ENCODE results near the gene GOLGB1.

The GOLGB1 gene

GRCh38 chr3:121642601-121643314, 106.8 kb downstream of the GOLGB1 start:
- peaks cover 71% of the 10 kb centered on the region for H3K36me3 ChIP-seq
- no peak overlapping the region for H3K9ac ChIP-seq
- H3K27me3 ChIP-seq = no peaks in the 10 kb centered on the region
- H3K27ac ChIP-seq = no peak overlapping the region
- H3K4me3 ChIP-seq = no peak overlapping the region
- H3K4me2 ChIP-seq = no peak overlapping the region
- no peak for TF ChIP-seq Cebpa-rat (IDR thresholded peaks at IDR 0.05)
- H3K4me1 ChIP-seq = no peaks in the 10 kb centered on the region
- no peaks in the 10 kb centered on the region for H4K20me1 ChIP-seq
- no peaks in the 10 kb centered on the region for H3K9me3 ChIP-seq

- H4K20me1 ChIP-seq = no peaks in the 10 kb centered on the region
- no peak overlapping the region for H3K27ac ChIP-seq
- no peaks in the 10 kb centered on the region for H3K9me3 ChIP-seq
- no peak overlapping the region for H3K4me3 ChIP-seq
- H3K9ac ChIP-seq = no peak overlapping the region
- H3K4me1 ChIP-seq = no peaks in the 10 kb centered on the region
- TF ChIP-seq Cebpa-rat (IDR thresholded peaks at IDR 0.05) = no peak
- peaks cover 81% of the 10 kb centered on the region for H3K36me3 ChIP-seq
- no peaks in the 10 kb centered on the region for H3K27me3 ChIP-seq
- H3K4me2 ChIP-seq = no peak overlapping the region
These were observed 108.4 kb downstream of the GOLGB1 start for GRCh38 chr3:121641127-121641526.

GRCh38 chr3:121637922-121638321, 111.6 kb downstream of the GOLGB1 start:
- H4K20me1 ChIP-seq = no peaks in the 10 kb centered on the region
- no peak overlapping the region for H3K4me3 ChIP-seq
- H3K4me2 ChIP-seq = no peak overlapping the region
- no peaks in the 10 kb centered on the region for H3K27me3 ChIP-seq
- H3K27ac ChIP-seq = no peak overlapping the region
- H3K36me3 ChIP-seq = peaks cover 87% of the 10 kb centered on the region
- no peaks in the 10 kb centered on the region for H3K4me1 ChIP-seq
- no peak overlapping the region for H3K9ac ChIP-seq
- H3K9me3 ChIP-seq = no peaks in the 10 kb centered on the region
- no peak for TF ChIP-seq Cebpa-rat (IDR thresholded peaks at IDR 0.05)

GRCh38 chr3:121630355-121630754, 119.2 kb downstream of the GOLGB1 start:
- Histone ChIP-seq H3K4me2 (no peak overlapping the region), H3K9me3 (no peaks in the 10 kb centered on the region), H3K36me3 (peaks cover 61% of the 10 kb centered on the region), H3K4me3 (no peak overlapping the region), H4K20me1 (no peaks in the 10 kb centered on the region), H3K27ac (no peak overlapping the region), H3K27me3 (no peaks in the 10 kb centered on the region), H3K4me1 (no peaks in the 10 kb centered on the region), H3K9ac (no peak overlapping the region)
- no peak for TF ChIP-seq Cebpa-rat (IDR thresholded peaks at IDR 0.05)

- Histone ChIP-seq H3K4me3 (no peak overlapping the region), H3K36me3 (peaks cover 53% of the 10 kb centered on the region), H3K27ac (no peak overlapping the region), H3K27me3 (no peaks in the 10 kb centered on the region), H3K4me2 (no peak overlapping the region), H3K4me1 (no peaks in the 10 kb centered on the region), H4K20me1 (no peaks in the 10 kb centered on the region), H3K9me3 (no peaks in the 10 kb centered on the region), H3K9ac (no peak overlapping the region)
- no peak for TF ChIP-seq Cebpa-rat (IDR thresholded peaks at IDR 0.05)
These were observed 119.9 kb downstream of the GOLGB1 start for GRCh38 chr3:121629601-121630000.

GRCh38 chr3:121627622-121628021, 121.9 kb downstream of the GOLGB1 start:
- H3K4me3 ChIP-seq = no peak overlapping the region
- no peaks in the 10 kb centered on the region for H3K27me3 ChIP-seq
- H3K27ac ChIP-seq = no peak overlapping the region
- no peaks in the 10 kb centered on the region for H3K9me3 ChIP-seq
- no peak for TF ChIP-seq Cebpa-rat (IDR thresholded peaks at IDR 0.05)
- H3K4me1 ChIP-seq = no peaks in the 10 kb centered on the region
- H4K20me1 ChIP-seq = no peaks in the 10 kb centered on the region
- H3K36me3 ChIP-seq = peaks cover 34% of the 10 kb centered on the region
- no peak overlapping the region for H3K9ac ChIP-seq
- H3K4me2 ChIP-seq = no peak overlapping the region

GRCh38 chr3:121627211-121627610, 122.3 kb downstream of the GOLGB1 start:
- Histone ChIP-seq H3K4me3 (no peak overlapping the region), H3K4me1 (no peaks in the 10 kb centered on the region), H3K4me2 (no peak overlapping the region), H3K27ac (no peak overlapping the region), H4K20me1 (no peaks in the 10 kb centered on the region), H3K9me3 (no peaks in the 10 kb centered on the region), H3K36me3 (peaks cover 29% of the 10 kb centered on the region), H3K27me3 (no peaks in the 10 kb centered on the region), H3K9ac (no peak overlapping the region)
- no peak for TF ChIP-seq Cebpa-rat (IDR thresholded peaks at IDR 0.05)

GRCh38 chr3:121626495-121626894, 123.0 kb downstream of the GOLGB1 start:
- no peak overlapping the region for H3K4me2 ChIP-seq
- no peak overlapping the region for H3K27ac ChIP-seq
- no peak overlapping the region for H3K4me3 ChIP-seq
- peaks cover 22% of the 10 kb centered on the region for H3K36me3 ChIP-seq
- no peak for TF ChIP-seq Cebpa-rat (IDR thresholded peaks at IDR 0.05)
- H3K27me3 ChIP-seq = no peaks in the 10 kb centered on the region
- no peak overlapping the region for H3K9ac ChIP-seq
- H3K4me1 ChIP-seq = no peaks in the 10 kb centered on the region
- H4K20me1 ChIP-seq = no peaks in the 10 kb centered on the region
- no peaks in the 10 kb centered on the region for H3K9me3 ChIP-seq

- Histone ChIP-seq H3K9ac (no peak overlapping the region), H3K9me3 (no peaks in the 10 kb centered on the region), H3K27me3 (no peaks in the 10 kb centered on the region), H3K27ac (no peak overlapping the region), H4K20me1 (no peaks in the 10 kb centered on the region), H3K4me3 (no peak overlapping the region), H3K36me3 (peaks cover 3% of the 10 kb centered on the region), H3K4me2 (no peak overlapping the region), H3K4me1 (no peaks in the 10 kb centered on the region)
- no peak for TF ChIP-seq Cebpa-rat (IDR thresholded peaks at IDR 0.05)
These were observed 125.2 kb downstream of the GOLGB1 start for GRCh38 chr3:121624147-121624899.

- no peaks in the 10 kb centered on the region for H3K36me3 ChIP-seq
- no peaks in the 10 kb centered on the region for H3K9me3 ChIP-seq
- no peak for TF ChIP-seq Cebpa-rat (IDR thresholded peaks at IDR 0.05)
- no peaks in the 10 kb centered on the region for H4K20me1 ChIP-seq
- no peaks in the 10 kb centered on the region for H3K4me1 ChIP-seq
- no peak overlapping the region for H3K4me2 ChIP-seq
- no peak overlapping the region for H3K9ac ChIP-seq
- no peak overlapping the region for H3K4me3 ChIP-seq
- no peak overlapping the region for H3K27ac ChIP-seq
- H3K27me3 ChIP-seq = no peaks in the 10 kb centered on the region
These were observed 128.1 kb downstream of the GOLGB1 start for GRCh38 chr3:121621491-121621890.

Data from BLaER1 (cell line).